HepG2 (cell line): ENCODE data around the gene HILPDA. TPM values are rescaled to one million over a fixed set of nuclear protein-coding genes. Genes with fewer than 3 reads are reported as not detected.

Experiments used
- ATAC-seq: fragments of 200-7000 bp; cut with Tn5 transposase; 3 replicates; pipeline ENCODE4 v1.9.1; 2020; ENCODE audit warnings: mild to moderate bottlenecking, moderate library complexity
- BruUV-seq: library from RNA; stranded (reverse); fragments of 400-500 nt; replicated peaks from 2 replicates; lab custom pipeline; 2021; lab: Mats Ljungman, UMichigan
- CTCF ChIA-PET: fragments of 300-600 bp; formaldehyde crosslinking; extraction: SDS; loops from one replicate; lab custom pipeline; 2021; ENCODE audit warnings: low total read pairs, inconsistent platforms, low intra/inter-chr PET ratio; lab: Yijun Ruan, JAX
- POLR2A ChIA-PET: fragments of 350-600 bp; sonication (Branson Sonifier 250); formaldehyde crosslinking; loops from one replicate; lab custom pipeline; 2020; ENCODE audit warnings: antibody characterized with exemption, inconsistent platforms; lab: Yijun Ruan, JAX
- DNase-seq: peaks from one replicate; pipeline ENCODE4 v3.0.0-alpha.2; 2015; ENCODE audit warnings: low spot score
- FAIRE-seq: peaks from 3 replicates; lab custom pipeline; 2011; peaks lifted over from hg19 to GRCh38; lab: Jason Lieb, UNC
- H2AFZ ChIP-seq: one replicate; pipeline ENCODE4 v1.6.1; 2011; ENCODE audit warnings: low read length, inconsistent platforms
- H3K27ac ChIP-seq: fragments of 300-600 bp; 3 replicates; pipeline ENCODE4 v1.8.0; 2011; ENCODE audit warnings: mixed run types, mild to moderate bottlenecking, mixed read lengths, low read length, inconsistent platforms; ENCODE audit not compliant: insufficient read depth; ENCODE audit errors: extremely low read length
- H3K27me3 ChIP-seq, 2 experiments: fragments of 200-600 bp in 1 of 2; 2 replicates in 1 of 2; 3 replicates in 1 of 2; pipeline versions ENCODE4 v1.6.0 to v1.8.0; 2011; ENCODE audit warnings: low read length in 2 of 2, mild to moderate bottlenecking in 2 of 2, moderate library complexity in 2 of 2, inconsistent platforms in 1 of 2; ENCODE audit not compliant: insufficient read depth in 2 of 2, control insufficient read depth in 1 of 2
- H3K36me3 ChIP-seq, 2 experiments: fragments of 200-600 bp in 1 of 2; replicated peaks in 1 of 2; 2 replicates in 1 of 2; 3 replicates in 1 of 2; pipeline versions ENCODE4 v1.5.1 to v1.8.0; 2011; ENCODE audit warnings: low read length in 2 of 2, inconsistent platforms in 1 of 2; ENCODE audit not compliant: insufficient read depth in 2 of 2, control insufficient read depth in 1 of 2
- H3K4me1 ChIP-seq: 2 replicates; pipeline ENCODE4 v1.5.1; 2012; ENCODE audit warnings: low read length, inconsistent platforms; ENCODE audit not compliant: insufficient read depth
- H3K4me2 ChIP-seq: 2 replicates; pipeline ENCODE4 v1.6.0; 2011; ENCODE audit warnings: low read depth, low read length, inconsistent platforms
- H3K4me3 ChIP-seq, 3 experiments: fragments of 200-600 bp in 1 of 3; sonication (generic), shearing (Covaris generic) in 1 of 3; replicated peaks in 1 of 3; 2 replicates each; pipeline ENCODE4 v1.5.1; 2011 to 2016; ENCODE audit warnings: low read length in 3 of 3, inconsistent platforms in 2 of 3, low read depth in 2 of 3, mild to moderate bottlenecking in 2 of 3, control low read depth in 1 of 3, mixed read lengths in 1 of 3; ENCODE audit not compliant: insufficient read depth in 1 of 3
- H3K79me2 ChIP-seq: one replicate; pipeline ENCODE4 v1.6.1; 2011; ENCODE audit warnings: low read length, inconsistent platforms; ENCODE audit not compliant: insufficient read depth
- H3K9ac ChIP-seq: 2 replicates; pipeline ENCODE4 v1.6.0; 2011; ENCODE audit warnings: mild to moderate bottlenecking, low read depth, low read length, inconsistent platforms; ENCODE audit not compliant: insufficient read depth
- H3K9me3 ChIP-seq: 2 replicates; pipeline ENCODE4 v1.5.1; 2012; ENCODE audit warnings: mild to moderate bottlenecking, low read length
- H4K20me1 ChIP-seq: 2 replicates; pipeline ENCODE4 v1.6.0; 2011; ENCODE audit warnings: inconsistent platforms, mild to moderate bottlenecking, low read length, moderate library complexity; ENCODE audit not compliant: insufficient read depth
- AKAP8 ChIP-seq: sonication (generic); formaldehyde crosslinking; IDR thresholded peaks from 2 replicates; pipeline ENCODE4 v1.5.1; 2020; ENCODE audit warnings: mild to moderate bottlenecking, missing genetic modification reagents
- EHMT2 ChIP-seq: fragments of 200-600 bp; sonication (generic); IDR thresholded peaks from 2 replicates; pipeline ENCODE4 v1.7.0; 2017; ENCODE audit warnings: antibody characterized with exemption, low read depth, low read length, borderline replicate concordance
- KMT2B ChIP-seq: IDR thresholded peaks from 2 replicates; pipeline ENCODE4 v1.6.1; 2016; ENCODE audit warnings: missing genetic modification reagents, missing compliant biosample characterization
- MAFG ChIP-seq: sonication (generic); formaldehyde crosslinking; IDR thresholded peaks from 2 replicates; pipeline ENCODE4 v1.5.1; 2020; ENCODE audit warnings: mild to moderate bottlenecking, missing genetic modification reagents
- PHF8 ChIP-seq: sonication (generic); formaldehyde crosslinking; IDR thresholded peaks from 2 replicates; pipeline ENCODE4 v1.5.0; 2020; ENCODE audit warnings: missing genetic modification reagents
- TBL1XR1 ChIP-seq: fragments of 150-350 bp; IDR thresholded peaks from 2 replicates; pipeline ENCODE4 v1.6.1; 2014; ENCODE audit warnings: borderline replicate concordance, low read length; ENCODE audit not compliant: partially characterized antibody
- ZBTB38 ChIP-seq: sonication (generic); formaldehyde crosslinking; IDR thresholded peaks from 2 replicates; pipeline ENCODE4 v1.5.1; 2020; ENCODE audit warnings: mild to moderate bottlenecking, missing genetic modification reagents
- ZFP1 ChIP-seq: IDR thresholded peaks from 2 replicates; pipeline ENCODE4 v1.6.1; 2016
- ZNF121 ChIP-seq: sonication (generic); formaldehyde crosslinking; IDR thresholded peaks from 2 replicates; pipeline ENCODE4 v1.5.0; 2020; ENCODE audit warnings: mild to moderate bottlenecking, missing genetic modification reagents
- ZNF235 ChIP-seq: sonication (generic); formaldehyde crosslinking; IDR thresholded peaks from 2 replicates; pipeline ENCODE4 v1.8.1; 2023; ENCODE audit warnings: mild to moderate bottlenecking, missing genetic modification reagents, borderline replicate concordance
- ZNF264 ChIP-seq: sonication (generic); formaldehyde crosslinking; IDR thresholded peaks from 2 replicates; pipeline ENCODE4 v1.4.0; 2020; ENCODE audit warnings: missing genetic modification reagents
- ZNF547 ChIP-seq: sonication (generic); formaldehyde crosslinking; IDR thresholded peaks from 2 replicates; pipeline ENCODE4 v1.5.1; 2020; ENCODE audit warnings: mild to moderate bottlenecking, missing genetic modification reagents
- ZNF570 ChIP-seq: sonication (generic); formaldehyde crosslinking; IDR thresholded peaks from 2 replicates; pipeline ENCODE4 v1.4.0; 2020; ENCODE audit warnings: mild to moderate bottlenecking, missing genetic modification reagents, borderline replicate concordance
- WGBS: methylation state at CpG from one replicate; pipeline ENCODE4 v1.1.6; 2017; ENCODE audit warnings: low lambda C conversion rate; 5-methylcytosine and 5-hydroxymethylcytosine counted together
- in situ Hi-C: cut with HindIII; loops from 2 replicates; pipeline ENCODE4 v1.10.0; 2017; ENCODE audit warnings: low pct_unique_long_range_greater_than_20kb; ENCODE audit not compliant: extremely low pct_ligation_motif_present
- intact Hi-C: fragments of 100-400 bp; cut with micrococcal nuclease; formaldehyde crosslinking; loops from one replicate; pipeline ENCODE4 v1.10.0; 2022; ENCODE audit not compliant: unreplicated experiment
- polyA plus RNA-seq, 8 experiments: library from polyadenylated mRNA; depleted of rRNA in 3 of 8; stranded (reverse) in 7 of 8; unstranded in 1 of 8; fragments of >200 nt; fragmentation: Illumina TruSeq in 4 of 8; extraction: Trizol in 4 of 8; gene quantifications; 2 replicates each; pipeline versions ENCODE4 v1.2.1 to v1.2.3, GENCODE V29; 2011 to 2016; ENCODE audit warnings: low read depth in 4 of 8, missing spikeins in 1 of 8, mixed read lengths in 1 of 8; ENCODE audit not compliant: insufficient read depth in 1 of 8
- total RNA-seq, 5 experiments: library from RNA; depleted of rRNA; stranded (reverse); fragments of >200 nt; fragmentation: Illumina TruSeq; extraction: Trizol; gene quantifications; 2 replicates each; pipeline ENCODE4 v1.2.3, GENCODE V29; 2016; ENCODE audit warnings: low read depth in 1 of 5
- TF ChIP-seq, protein P1 (sequence below): sonication (generic); formaldehyde crosslinking; IDR thresholded peaks from 2 replicates; pipeline ENCODE4 v1.9.0; 2021; ENCODE audit warnings: missing genetic modification reagents, mild to moderate bottlenecking, borderline replicate concordance
- TF ChIP-seq, protein P2 (sequence below), 2 experiments: sonication (generic) in 1 of 2; formaldehyde crosslinking in 1 of 2; IDR thresholded peaks; 2 replicates each; pipeline versions ENCODE4 v1.4.0 to v1.6.1; 2016 to 2020; ENCODE audit warnings: borderline replicate concordance in 1 of 2, low read depth in 1 of 2, mild to moderate bottlenecking in 1 of 2, missing genetic modification reagents in 1 of 2
- TF ChIP-seq, protein P3 (sequence below): sonication (generic); formaldehyde crosslinking; IDR thresholded peaks from 2 replicates; pipeline ENCODE4 v1.4.0; 2020; ENCODE audit warnings: missing genetic modification reagents

Gene HILPDA
- total and polyA plus RNA-seq, 2 of the 13 experiments (the other 11 are each of a cell fraction or from before 2014, with no cell fraction given): 11.1 to 44.0 TPM

DNA sequence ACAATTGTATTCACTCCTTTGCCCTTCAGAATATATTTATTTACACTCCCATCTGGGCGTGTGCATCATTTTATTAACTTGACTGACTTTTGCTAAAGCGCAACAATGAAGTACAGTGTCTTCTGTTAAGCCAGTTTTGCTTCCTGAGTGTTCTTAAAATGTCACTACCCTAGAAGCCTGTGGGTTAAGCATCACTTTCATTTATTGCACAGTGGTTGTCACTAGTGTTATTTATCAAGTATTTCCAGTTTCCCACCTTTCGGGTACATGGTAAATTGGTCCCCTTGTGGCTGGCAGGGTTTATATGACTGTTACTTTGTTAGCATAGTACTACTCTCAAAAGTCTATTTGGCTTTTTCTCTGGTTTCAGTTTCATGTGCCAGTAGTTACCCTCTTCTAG, 3.3 kb downstream of the HILPDA start:
- Histone ChIP-seq H3K27me3 (peaks cover 0 to 3% of the 10 kb centered on the region in 2 experiments; a peak in 1 of 5 replicates), H3K27ac (no peak overlapping the region), H3K36me3 (no peaks in the 10 kb centered on the region), H3K79me2 (peaks cover 15% of the 10 kb centered on the region), H2AFZ (no peak overlapping the region), H3K9ac (no peak overlapping the region), H4K20me1 (peaks cover 8% of the 10 kb centered on the region), H3K4me2 (no peak overlapping the region; the same call in 1 of the 2 replicates), H3K4me3 (no peak overlapping the region), H3K9me3 (no peaks in the 10 kb centered on the region), H3K4me1 (peaks cover 49% of the 10 kb centered on the region)
- in situ Hi-C loops (loop anchor here (5.0 kb wide), 2 partner anchors 37 to 62 kb away; no protein-coding TSS in a partner anchor), intact Hi-C loops (loop anchor here (1.0 kb wide), 1 partner anchor 61 kb away; no protein-coding TSS in a partner anchor)
- WGBS: 80% methylated on average over 3 of the region's 3 CpGs
- DNase-seq (no peak), FAIRE-seq (no peak), ATAC-seq (no peak)
- ChIA-PET POLR2A (interaction anchor here (1.0 to 1.5 kb wide), 3 partner anchors 24 to 35 kb away, joined by 3 to 7 read pairs (median 3); no protein-coding TSS in a partner anchor), CTCF (interaction anchor here (6.8 kb wide), 1 partner anchor 31 kb away, joined by 140 read pairs; no protein-coding TSS in a partner anchor)
- TF ChIP-seq, protein P1, sequence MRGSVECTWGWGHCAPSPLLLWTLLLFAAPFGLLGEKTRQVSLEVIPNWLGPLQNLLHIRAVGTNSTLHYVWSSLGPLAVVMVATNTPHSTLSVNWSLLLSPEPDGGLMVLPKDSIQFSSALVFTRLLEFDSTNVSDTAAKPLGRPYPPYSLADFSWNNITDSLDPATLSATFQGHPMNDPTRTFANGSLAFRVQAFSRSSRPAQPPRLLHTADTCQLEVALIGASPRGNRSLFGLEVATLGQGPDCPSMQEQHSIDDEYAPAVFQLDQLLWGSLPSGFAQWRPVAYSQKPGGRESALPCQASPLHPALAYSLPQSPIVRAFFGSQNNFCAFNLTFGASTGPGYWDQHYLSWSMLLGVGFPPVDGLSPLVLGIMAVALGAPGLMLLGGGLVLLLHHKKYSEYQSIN (CRISPR knock-in tag): no peak
- TF ChIP-seq AKAP8 (CRISPR knock-in tag) (no peak), ZNF121 (no peak), MAFG (CRISPR knock-in tag) (no peak), ZNF235 (no peak), KMT2B (CRISPR knock-in tag) (no peak), EHMT2 (no peak), PHF8 (no peak), ZFP1 (no peak), ZNF264 (CRISPR knock-in tag) (no peak), ZNF570 (CRISPR knock-in tag) (no peak), ZBTB38 (CRISPR knock-in tag) (no peak), TBL1XR1 (no peak), ZNF547 (CRISPR knock-in tag) (no peak)
- TF ChIP-seq, protein P2, sequence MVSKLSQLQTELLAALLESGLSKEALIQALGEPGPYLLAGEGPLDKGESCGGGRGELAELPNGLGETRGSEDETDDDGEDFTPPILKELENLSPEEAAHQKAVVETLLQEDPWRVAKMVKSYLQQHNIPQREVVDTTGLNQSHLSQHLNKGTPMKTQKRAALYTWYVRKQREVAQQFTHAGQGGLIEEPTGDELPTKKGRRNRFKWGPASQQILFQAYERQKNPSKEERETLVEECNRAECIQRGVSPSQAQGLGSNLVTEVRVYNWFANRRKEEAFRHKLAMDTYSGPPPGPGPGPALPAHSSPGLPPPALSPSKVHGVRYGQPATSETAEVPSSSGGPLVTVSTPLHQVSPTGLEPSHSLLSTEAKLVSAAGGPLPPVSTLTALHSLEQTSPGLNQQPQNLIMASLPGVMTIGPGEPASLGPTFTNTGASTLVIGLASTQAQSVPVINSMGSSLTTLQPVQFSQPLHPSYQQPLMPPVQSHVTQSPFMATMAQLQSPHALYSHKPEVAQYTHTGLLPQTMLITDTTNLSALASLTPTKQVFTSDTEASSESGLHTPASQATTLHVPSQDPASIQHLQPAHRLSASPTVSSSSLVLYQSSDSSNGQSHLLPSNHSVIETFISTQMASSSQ (IDR thresholded peaks at IDR 0.05; ENCODE audit: low read depth): no peak
- TF ChIP-seq, protein P2 (CRISPR knock-in tag; IDR thresholded peaks at IDR 0.05; ENCODE audit: borderline replicate concordance): no peak
- TF ChIP-seq, protein P3, sequence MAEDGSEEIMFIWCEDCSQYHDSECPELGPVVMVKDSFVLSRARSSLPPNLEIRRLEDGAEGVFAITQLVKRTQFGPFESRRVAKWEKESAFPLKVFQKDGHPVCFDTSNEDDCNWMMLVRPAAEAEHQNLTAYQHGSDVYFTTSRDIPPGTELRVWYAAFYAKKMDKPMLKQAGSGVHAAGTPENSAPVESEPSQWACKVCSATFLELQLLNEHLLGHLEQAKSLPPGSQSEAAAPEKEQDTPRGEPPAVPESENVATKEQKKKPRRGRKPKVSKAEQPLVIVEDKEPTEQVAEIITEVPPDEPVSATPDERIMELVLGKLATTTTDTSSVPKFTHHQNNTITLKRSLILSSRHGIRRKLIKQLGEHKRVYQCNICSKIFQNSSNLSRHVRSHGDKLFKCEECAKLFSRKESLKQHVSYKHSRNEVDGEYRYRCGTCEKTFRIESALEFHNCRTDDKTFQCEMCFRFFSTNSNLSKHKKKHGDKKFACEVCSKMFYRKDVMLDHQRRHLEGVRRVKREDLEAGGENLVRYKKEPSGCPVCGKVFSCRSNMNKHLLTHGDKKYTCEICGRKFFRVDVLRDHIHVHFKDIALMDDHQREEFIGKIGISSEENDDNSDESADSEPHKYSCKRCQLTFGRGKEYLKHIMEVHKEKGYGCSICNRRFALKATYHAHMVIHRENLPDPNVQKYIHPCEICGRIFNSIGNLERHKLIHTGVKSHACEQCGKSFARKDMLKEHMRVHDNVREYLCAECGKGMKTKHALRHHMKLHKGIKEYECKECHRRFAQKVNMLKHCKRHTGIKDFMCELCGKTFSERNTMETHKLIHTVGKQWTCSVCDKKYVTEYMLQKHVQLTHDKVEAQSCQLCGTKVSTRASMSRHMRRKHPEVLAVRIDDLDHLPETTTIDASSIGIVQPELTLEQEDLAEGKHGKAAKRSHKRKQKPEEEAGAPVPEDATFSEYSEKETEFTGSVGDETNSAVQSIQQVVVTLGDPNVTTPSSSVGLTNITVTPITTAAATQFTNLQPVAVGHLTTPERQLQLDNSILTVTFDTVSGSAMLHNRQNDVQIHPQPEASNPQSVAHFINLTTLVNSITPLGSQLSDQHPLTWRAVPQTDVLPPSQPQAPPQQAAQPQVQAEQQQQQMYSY: no peak
- BruUV-seq: no TSS peak
